ENCODE results near the gene PER1. TPM values are rescaled to one million over a fixed set of nuclear protein-coding genes. Genes with fewer than 3 reads are reported as not detected.

The PER1 gene
- total and polyA plus RNA-seq, 4 donors = 93.5 to 238 (median 129) TPM

DNA sequence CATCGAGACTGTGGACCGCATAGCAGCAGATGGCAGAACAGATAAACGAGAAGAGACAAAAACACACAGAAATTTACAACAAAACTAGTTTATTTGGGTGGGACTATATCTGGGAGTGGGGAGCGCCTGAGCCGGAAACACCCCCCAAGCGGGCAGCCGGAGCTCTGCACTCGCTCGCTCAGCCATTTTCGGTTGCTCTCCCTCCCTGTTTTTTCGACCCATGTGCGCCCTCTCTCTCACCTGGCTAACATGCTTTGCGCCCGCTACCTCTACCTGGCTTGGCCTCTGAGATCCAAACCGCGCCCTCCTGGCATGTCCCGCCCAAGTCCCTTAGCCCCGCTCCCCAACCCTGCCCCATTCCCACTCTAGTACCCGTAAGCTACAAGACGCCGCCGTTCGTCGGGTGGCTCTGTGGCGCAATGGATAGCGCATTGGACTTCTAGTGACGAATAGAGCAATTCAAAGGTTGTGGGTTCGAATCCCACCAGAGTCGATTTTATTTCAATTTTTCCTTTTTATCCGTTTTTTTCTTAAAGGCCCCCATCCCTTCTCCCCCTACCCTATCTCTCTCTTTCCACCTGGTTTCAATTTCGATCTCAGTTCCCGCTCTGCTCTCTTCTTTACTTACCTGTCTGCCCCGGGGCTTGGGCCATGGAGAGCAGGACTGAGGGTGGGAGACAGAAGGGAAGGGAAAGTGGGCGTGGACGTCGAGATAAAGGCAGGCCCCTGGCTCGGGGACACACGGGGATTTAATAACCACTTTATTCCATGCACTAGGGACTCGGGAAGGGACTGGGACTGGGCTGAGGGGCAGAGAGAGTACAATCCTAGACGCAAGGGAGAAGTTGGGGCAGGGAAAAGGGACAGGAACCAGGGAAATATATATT, 31.4 kb downstream of the PER1 start:
- peak overlapping the region in 1 of 2 donors; percentile 38 for H3K27ac ChIP-seq (ENCODE audit: low read depth in 1 of 2, low read length in 1 of 2)
- WGBS, 2 donors = 1% methylated on average over 40 of the region's 40 CpGs
- peaks cover 0 to 60% (median 29%) of the 10 kb centered on the region in 5 donors for H3K4me1 ChIP-seq (ENCODE audit: control insufficient read depth in 5 of 5, insufficient read depth in 5 of 5, low read length in 5 of 5)
- H3K27me3 ChIP-seq (ENCODE audit: control insufficient read depth in 3 of 3, insufficient read depth in 3 of 3, low read length in 2 of 3) = peaks cover 0 to 60% (median 42%) of the 10 kb centered on the region in 3 donors
- no peaks in the 10 kb centered on the region for H3K9me3 ChIP-seq (ENCODE audit: control insufficient read depth in 4 of 4, insufficient read depth in 3 of 4, low read length in 3 of 4)
- H3K4me3 ChIP-seq = no peak overlapping the region
- peak; percentile 47 to 54 (median 49) for DNase-seq
- no peak overlapping the region for H3K9ac ChIP-seq (ENCODE audit: insufficient read depth in 1 of 2, low read length in 2 of 2)
- no peaks in the 10 kb centered on the region for H3K36me3 ChIP-seq (ENCODE audit: control insufficient read depth in 4 of 4, insufficient read depth in 4 of 4, low read length in 4 of 4)
- TF ChIP-seq, protein P1, sequence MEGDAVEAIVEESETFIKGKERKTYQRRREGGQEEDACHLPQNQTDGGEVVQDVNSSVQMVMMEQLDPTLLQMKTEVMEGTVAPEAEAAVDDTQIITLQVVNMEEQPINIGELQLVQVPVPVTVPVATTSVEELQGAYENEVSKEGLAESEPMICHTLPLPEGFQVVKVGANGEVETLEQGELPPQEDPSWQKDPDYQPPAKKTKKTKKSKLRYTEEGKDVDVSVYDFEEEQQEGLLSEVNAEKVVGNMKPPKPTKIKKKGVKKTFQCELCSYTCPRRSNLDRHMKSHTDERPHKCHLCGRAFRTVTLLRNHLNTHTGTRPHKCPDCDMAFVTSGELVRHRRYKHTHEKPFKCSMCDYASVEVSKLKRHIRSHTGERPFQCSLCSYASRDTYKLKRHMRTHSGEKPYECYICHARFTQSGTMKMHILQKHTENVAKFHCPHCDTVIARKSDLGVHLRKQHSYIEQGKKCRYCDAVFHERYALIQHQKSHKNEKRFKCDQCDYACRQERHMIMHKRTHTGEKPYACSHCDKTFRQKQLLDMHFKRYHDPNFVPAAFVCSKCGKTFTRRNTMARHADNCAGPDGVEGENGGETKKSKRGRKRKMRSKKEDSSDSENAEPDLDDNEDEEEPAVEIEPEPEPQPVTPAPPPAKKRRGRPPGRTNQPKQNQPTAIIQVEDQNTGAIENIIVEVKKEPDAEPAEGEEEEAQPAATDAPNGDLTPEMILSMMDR (IDR thresholded peaks at IDR 0.05; ENCODE audit: control extremely low read depth, extremely low read depth) = no peak
- no peak for ATAC-seq (ENCODE audit: insufficient read depth, low FRiP score)

DNA sequence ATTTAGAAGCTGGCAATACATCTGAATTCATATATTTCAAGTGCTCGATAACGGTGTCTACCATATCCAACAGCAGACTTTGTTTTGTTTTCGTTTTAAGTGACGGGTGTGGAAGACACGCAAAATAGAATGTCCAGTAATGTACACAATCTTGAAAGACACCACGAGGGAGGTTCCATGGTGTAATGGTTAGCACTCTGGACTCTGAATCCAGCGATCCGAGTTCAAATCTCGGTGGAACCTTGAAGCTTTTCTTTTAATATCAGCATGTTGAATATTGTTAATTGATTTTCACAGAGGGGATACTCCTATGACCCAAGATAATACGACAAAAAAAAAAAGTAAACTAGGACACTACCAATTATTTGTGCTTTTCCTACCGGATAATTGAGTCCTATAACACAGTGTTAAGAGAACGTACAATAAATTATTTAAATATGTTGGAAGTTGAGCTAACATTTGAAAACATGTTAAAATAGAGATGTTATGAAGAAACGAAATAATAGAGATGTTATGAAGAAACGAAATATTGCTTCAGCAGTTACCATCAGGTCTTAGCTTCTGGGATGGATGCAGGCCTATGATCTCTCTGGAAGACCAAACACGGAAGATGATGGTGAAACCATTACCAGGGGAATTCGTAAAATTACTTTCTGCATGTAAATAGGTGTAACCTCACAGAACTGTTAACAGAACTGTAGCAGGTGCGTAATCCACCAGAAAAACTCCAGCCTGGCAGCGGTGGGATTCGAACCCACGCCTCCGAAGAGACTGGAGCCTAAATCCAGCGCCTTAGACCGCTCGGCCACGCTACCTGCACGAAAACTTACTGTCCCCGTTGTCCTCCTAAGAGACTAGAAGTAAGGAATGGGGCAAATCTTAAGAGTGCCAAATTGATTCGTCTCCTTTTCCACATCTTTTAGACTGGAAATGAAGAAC, 32.4 kb downstream of the PER1 start:
- 0 to 1% methylated on average over 28 of the region's 28 CpGs for WGBS, 2 donors
- H3K4me3 ChIP-seq = no peak overlapping the region
- no peaks in the 10 kb centered on the region for H3K9me3 ChIP-seq (ENCODE audit: control insufficient read depth in 4 of 4, insufficient read depth in 3 of 4, low read length in 3 of 4)
- ATAC-seq (ENCODE audit: insufficient read depth, low FRiP score) = peak; percentile 40
- peaks cover 0 to 63% (median 48%) of the 10 kb centered on the region in 3 donors for H3K27me3 ChIP-seq (ENCODE audit: control insufficient read depth in 3 of 3, insufficient read depth in 3 of 3, low read length in 2 of 3)
- peaks cover 0 to 53% (median 29%) of the 10 kb centered on the region in 5 donors for H3K4me1 ChIP-seq (ENCODE audit: control insufficient read depth in 5 of 5, insufficient read depth in 5 of 5, low read length in 5 of 5)
- peak; percentile 91 to 99 (median 98) for DNase-seq
- TF ChIP-seq, protein P1 (IDR thresholded peaks at IDR 0.05; ENCODE audit: control extremely low read depth, extremely low read depth) = no peak
- H3K36me3 ChIP-seq (ENCODE audit: control insufficient read depth in 4 of 4, insufficient read depth in 4 of 4, low read length in 4 of 4) = no peaks in the 10 kb centered on the region
- peak overlapping the region in 1 of 2 donors; percentile 38 for H3K27ac ChIP-seq (ENCODE audit: low read depth in 1 of 2, low read length in 1 of 2)
- H3K9ac ChIP-seq (ENCODE audit: insufficient read depth in 1 of 2, low read length in 2 of 2) = peak overlapping the region in 1 of 2 donors; percentile 81

DNA sequence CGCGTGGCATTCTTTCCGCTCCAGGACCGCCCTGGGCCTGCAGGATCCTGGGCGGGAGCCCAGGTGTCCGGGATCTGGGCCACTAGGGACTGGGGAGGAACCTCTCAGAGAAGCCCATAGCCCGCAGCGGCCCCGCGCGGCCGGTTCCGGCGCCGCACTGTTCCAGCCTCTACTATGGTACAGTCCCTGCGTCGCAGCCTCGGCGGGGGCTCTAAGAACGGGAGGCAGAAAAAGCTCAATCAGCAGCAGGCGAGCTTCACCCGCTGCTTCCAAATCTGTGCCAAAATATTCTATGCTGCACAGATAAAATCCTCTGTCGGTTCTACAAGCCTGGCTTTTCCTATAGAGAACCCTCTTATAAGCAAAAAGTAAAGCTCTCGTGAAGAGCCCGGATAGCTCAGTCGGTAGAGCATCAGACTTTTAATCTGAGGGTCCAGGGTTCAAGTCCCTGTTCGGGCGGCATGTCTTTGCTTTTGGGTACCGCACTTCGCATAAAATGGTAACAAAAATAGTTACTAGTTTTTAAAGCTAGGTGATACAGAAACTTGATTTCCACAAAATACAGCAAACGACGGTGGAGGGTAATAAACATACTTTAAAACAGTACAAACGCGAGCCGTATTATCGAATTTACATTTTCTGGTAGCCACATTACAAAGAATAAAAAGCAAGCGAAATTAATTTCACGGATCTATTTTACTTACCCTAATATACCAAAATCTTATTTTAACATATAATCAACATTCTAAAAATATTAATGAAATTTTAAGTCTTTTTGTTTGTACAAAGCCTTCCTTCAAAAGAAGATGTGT, 33.2 kb downstream of the PER1 start:
- TF ChIP-seq, protein P1 (IDR thresholded peaks at IDR 0.05; ENCODE audit: control extremely low read depth, extremely low read depth) = peak; percentile 36
- peak; percentile 68 for ATAC-seq (ENCODE audit: insufficient read depth, low FRiP score)
- H3K36me3 ChIP-seq (ENCODE audit: control insufficient read depth in 4 of 4, insufficient read depth in 4 of 4, low read length in 4 of 4) = no peaks in the 10 kb centered on the region
- peaks cover 0 to 63% (median 48%) of the 10 kb centered on the region in 3 donors for H3K27me3 ChIP-seq (ENCODE audit: control insufficient read depth in 3 of 3, insufficient read depth in 3 of 3, low read length in 2 of 3)
- H3K4me3 ChIP-seq = peak overlapping the region; percentile 42
- H3K9ac ChIP-seq (ENCODE audit: insufficient read depth in 1 of 2, low read length in 2 of 2) = peak overlapping the region in 1 of 2 donors; percentile 81
- 0 to 1% methylated on average over 38 of the region's 38 CpGs for WGBS, 2 donors
- no peaks in the 10 kb centered on the region for H3K9me3 ChIP-seq (ENCODE audit: control insufficient read depth in 4 of 4, insufficient read depth in 3 of 4, low read length in 3 of 4)
- peak; percentile 89 to 97 (median 95) for DNase-seq
- peaks cover 0 to 45% (median 21%) of the 10 kb centered on the region in 5 donors for H3K4me1 ChIP-seq (ENCODE audit: control insufficient read depth in 5 of 5, insufficient read depth in 5 of 5, low read length in 5 of 5)
- H3K27ac ChIP-seq (ENCODE audit: low read depth in 1 of 2, low read length in 1 of 2) = peak overlapping the region; percentile 47 to 68

Data from lung (tissue), 12 donors.